Measurements from ENCODE around the gene CENPU. TPM values are rescaled to one million over a fixed set of nuclear protein-coding genes. Genes with fewer than 3 reads are reported as not detected.

Gene CENPU
- total and polyA plus RNA-seq, 7 experiments from 2014 or later: 1.1 to 43.8 (median 2.8) TPM

GRCh38 chr4:184693056-184693455 lies 40.8 kb downstream of the CENPU start:
- Histone ChIP-seq H3K4me1 (ENCODE audit: control insufficient read depth in 2 of 2, insufficient read depth in 2 of 2, low read length in 2 of 2) (no peaks in the 10 kb centered on the region), H3K36me3 (ENCODE audit: control insufficient read depth in 2 of 3, insufficient read depth in 3 of 3, low read length in 3 of 3) (peaks cover 4 to 9% (median 6%) of the 10 kb centered on the region in 3 experiments), H3K27ac (ENCODE audit: low read depth, low read length) (no peak overlapping the region), H3K4me3 (ENCODE audit: low read length) (no peak overlapping the region), H3K9me3 (ENCODE audit: control insufficient read depth in 2 of 3, low read length in 3 of 3) (no peaks in the 10 kb centered on the region), H3K27me3 (ENCODE audit: control insufficient read depth in 2 of 2, insufficient read depth in 2 of 2, low read length in 2 of 2) (no peaks in the 10 kb centered on the region)
- Mint-ChIP-seq H3K4me1 (peaks cover 0 to 20% (median 0%) of the 10 kb centered on the region in 7 donors), H3K27me3 (no peaks in the 10 kb centered on the region), H3K27ac (no peak overlapping the region), H3K9me3 (peaks cover 0 to 2% (median 0%) of the 10 kb centered on the region in 11 donors), H3K4me3 (no peak overlapping the region), H3K36me3 (peaks cover 4 to 43% (median 21%) of the 10 kb centered on the region in 5 donors)
- ChIA-PET CTCF (no interaction called here), POLR2A (no interaction called here)
- DNase-seq (no peak), ATAC-seq (no peak)
- intact Hi-C loops (cut with micrococcal nuclease): no loop called here

DNA sequence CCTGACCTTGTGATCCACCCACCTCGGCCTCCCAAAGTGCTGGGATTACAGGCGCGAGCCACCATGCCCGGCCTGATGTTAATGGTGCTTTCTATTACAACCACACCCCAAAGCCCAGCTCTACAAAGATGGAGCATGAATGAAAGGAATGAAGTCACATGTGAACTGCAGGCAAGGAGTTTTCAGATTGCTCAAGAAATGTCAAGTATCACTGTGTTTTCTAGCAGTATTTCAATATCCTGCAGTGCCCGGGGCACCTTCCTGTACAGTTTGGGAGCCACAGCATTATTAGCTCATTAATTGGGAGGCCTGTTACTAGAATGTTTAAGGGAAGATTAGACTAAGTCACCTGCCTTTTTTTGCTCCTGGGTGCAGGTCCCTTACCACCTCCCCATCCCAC lies 44.2 kb downstream of the CENPU start:
- Histone ChIP-seq H3K4me1 (ENCODE audit: control insufficient read depth in 2 of 2, insufficient read depth in 2 of 2, low read length in 2 of 2) (no peaks in the 10 kb centered on the region), H3K36me3 (ENCODE audit: control insufficient read depth in 2 of 3, insufficient read depth in 3 of 3, low read length in 3 of 3) (peaks cover 4 to 11% (median 6%) of the 10 kb centered on the region in 3 experiments), H3K4me3 (ENCODE audit: low read length) (no peak overlapping the region), H3K9me3 (ENCODE audit: control insufficient read depth in 2 of 3, low read length in 3 of 3) (no peaks in the 10 kb centered on the region), H3K27me3 (ENCODE audit: control insufficient read depth in 2 of 2, insufficient read depth in 2 of 2, low read length in 2 of 2) (no peaks in the 10 kb centered on the region), H3K27ac (ENCODE audit: low read depth, low read length) (no peak overlapping the region)
- Mint-ChIP-seq H3K27ac (no peak overlapping the region), H3K9me3 (peaks cover 0 to 2% (median 0%) of the 10 kb centered on the region in 11 donors), H3K36me3 (peaks cover 0 to 46% (median 25%) of the 10 kb centered on the region in 5 donors), H3K27me3 (no peaks in the 10 kb centered on the region), H3K4me3 (no peak overlapping the region), H3K4me1 (peaks cover 0 to 21% (median 2%) of the 10 kb centered on the region in 7 donors)
- CTCF ChIA-PET: no interaction called here
- ATAC-seq (no peak), DNase-seq (no peak)
- intact Hi-C loops (cut with micrococcal nuclease): no loop called here
- POLR2A ChIA-PET: no interaction called here

DNA sequence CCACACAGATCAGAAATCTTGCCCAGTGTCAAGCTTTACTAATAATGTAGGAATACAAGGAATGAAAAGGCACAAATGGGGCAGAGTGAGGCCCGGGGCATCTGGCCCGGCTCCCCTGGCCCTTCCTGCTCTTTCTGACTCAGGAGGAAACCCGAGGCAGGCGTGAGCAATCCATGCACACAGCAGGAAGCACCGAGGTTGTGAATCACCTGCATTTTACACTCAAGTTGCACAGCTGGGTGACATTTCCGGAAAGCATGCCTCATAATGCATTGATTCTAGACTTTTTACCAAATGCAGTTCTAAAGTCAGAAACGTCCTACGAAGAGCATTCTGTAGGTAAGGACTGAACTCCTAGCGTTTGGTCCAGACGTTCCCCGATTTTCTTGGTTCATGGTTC lies 45.4 kb downstream of the CENPU start:
- H3K4me3 Mint-ChIP-seq: no peak overlapping the region
- DNase-seq: no peak
- CTCF ChIA-PET: no interaction called here

DNA sequence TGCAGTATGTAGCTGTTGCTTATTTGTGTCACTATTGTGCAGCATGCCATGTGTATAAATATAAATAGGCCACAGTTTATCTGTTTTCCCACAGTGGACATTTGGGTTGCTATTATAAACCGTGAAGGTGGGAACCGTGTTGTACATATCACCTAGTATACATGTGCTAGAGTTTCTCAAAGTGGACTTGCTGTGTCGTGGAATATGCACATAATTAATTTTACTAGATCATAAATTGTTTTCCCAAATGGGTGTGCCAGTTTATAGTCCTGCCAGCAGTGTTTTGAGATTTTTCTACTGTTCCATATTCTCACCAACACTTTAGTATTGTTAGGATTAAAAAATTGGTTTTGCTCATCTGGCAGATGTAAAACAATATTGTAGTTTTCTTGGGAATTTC lies 45.9 kb downstream of the CENPU start:
- no peaks in the 10 kb centered on the region for H3K27me3 ChIP-seq (ENCODE audit: control insufficient read depth in 2 of 2, insufficient read depth in 2 of 2, low read length in 2 of 2)
- peaks cover 0 to 2% (median 0%) of the 10 kb centered on the region in 11 donors for H3K9me3 Mint-ChIP-seq
- no peak overlapping the region for H3K27ac Mint-ChIP-seq
- CTCF ChIA-PET: interaction anchor here (0.6 kb wide), 1 partner anchor 43 kb away, joined by 3 read pairs; no protein-coding TSS in a partner anchor
- intact Hi-C loops (cut with micrococcal nuclease): no loop called here
- H3K4me1 ChIP-seq (ENCODE audit: control insufficient read depth in 2 of 2, insufficient read depth in 2 of 2, low read length in 2 of 2): no peaks in the 10 kb centered on the region
- no peaks in the 10 kb centered on the region for H3K9me3 ChIP-seq (ENCODE audit: control insufficient read depth in 2 of 3, low read length in 3 of 3)
- no peak overlapping the region for H3K27ac ChIP-seq (ENCODE audit: low read depth, low read length)
- peaks cover 0 to 4% (median under 1%) of the 10 kb centered on the region in 3 experiments for H3K36me3 ChIP-seq (ENCODE audit: control insufficient read depth in 2 of 3, insufficient read depth in 3 of 3, low read length in 3 of 3)
- no peak for ATAC-seq
- POLR2A ChIA-PET: interaction anchor here (0.6 kb wide), 1 partner anchor 34 kb away, joined by 3 read pairs; no protein-coding TSS in a partner anchor
- H3K27me3 Mint-ChIP-seq: no peaks in the 10 kb centered on the region
- H3K4me3 ChIP-seq (ENCODE audit: low read length): no peak overlapping the region
- DNase-seq: no peak
- H3K4me1 Mint-ChIP-seq: peaks cover 0 to 22% (median 7%) of the 10 kb centered on the region in 7 donors
- H3K4me3 Mint-ChIP-seq: no peak overlapping the region
- peaks cover 0 to 34% (median 19%) of the 10 kb centered on the region in 5 donors for H3K36me3 Mint-ChIP-seq

More for the DNA sequence above, 45.4 kb downstream of the CENPU start:
- no peak overlapping the region for H3K27ac Mint-ChIP-seq
- H3K9me3 Mint-ChIP-seq: peaks cover 0 to 2% (median 0%) of the 10 kb centered on the region in 11 donors
- no peaks in the 10 kb centered on the region for H3K27me3 Mint-ChIP-seq
- peaks cover 0 to 5% (median 4%) of the 10 kb centered on the region in 3 experiments for H3K36me3 ChIP-seq (ENCODE audit: control insufficient read depth in 2 of 3, insufficient read depth in 3 of 3, low read length in 3 of 3)
- H3K4me1 ChIP-seq (ENCODE audit: control insufficient read depth in 2 of 2, insufficient read depth in 2 of 2, low read length in 2 of 2): no peaks in the 10 kb centered on the region
- H3K4me3 ChIP-seq (ENCODE audit: low read length): no peak overlapping the region
- peaks cover 0 to 22% (median 7%) of the 10 kb centered on the region in 7 donors for H3K4me1 Mint-ChIP-seq
- ATAC-seq: no peak
- peaks cover 0 to 38% (median 20%) of the 10 kb centered on the region in 5 donors for H3K36me3 Mint-ChIP-seq
- no peaks in the 10 kb centered on the region for H3K9me3 ChIP-seq (ENCODE audit: control insufficient read depth in 2 of 3, low read length in 3 of 3)
- POLR2A ChIA-PET: no interaction called here
- no peak overlapping the region for H3K27ac ChIP-seq (ENCODE audit: low read depth, low read length)
- H3K27me3 ChIP-seq (ENCODE audit: control insufficient read depth in 2 of 2, insufficient read depth in 2 of 2, low read length in 2 of 2): no peaks in the 10 kb centered on the region
- intact Hi-C loops (cut with micrococcal nuclease): no loop called here

DNA sequence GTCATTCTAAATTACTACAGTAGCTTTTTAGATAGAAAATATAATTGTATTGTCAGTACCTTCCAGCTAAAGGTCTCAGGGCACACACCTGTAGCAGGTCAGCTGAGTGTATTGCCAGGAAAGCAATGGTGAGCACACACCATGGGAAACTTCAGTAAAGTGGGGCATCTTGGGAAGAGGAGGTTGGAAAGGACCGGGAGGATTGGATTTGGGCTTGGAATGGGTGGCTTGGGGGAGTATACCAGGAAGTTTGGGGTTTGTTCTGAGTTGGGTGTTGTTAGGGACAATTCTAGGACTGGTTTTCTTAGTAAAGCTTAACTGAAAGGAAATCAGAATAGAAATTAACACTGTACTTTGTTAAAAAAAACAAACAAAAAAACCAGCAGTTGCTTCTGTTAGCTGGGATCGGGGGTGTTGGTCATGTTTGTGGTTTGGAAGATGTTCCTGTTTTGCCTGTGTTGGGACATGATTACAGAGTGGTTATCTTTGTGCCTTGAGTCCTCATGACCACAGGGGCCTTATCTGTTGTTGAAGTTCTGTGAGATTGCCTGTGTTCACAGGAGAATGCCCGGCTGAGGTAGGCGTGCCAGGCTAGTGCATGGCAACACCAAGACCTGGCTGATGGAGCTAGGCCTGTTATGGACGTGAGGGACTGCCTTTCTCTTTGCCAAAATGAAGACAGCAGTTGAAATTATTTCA lies 49.3 kb downstream of the CENPU start:
- Histone ChIP-seq H3K27ac (ENCODE audit: low read depth, low read length) (no peak overlapping the region), H3K36me3 (ENCODE audit: control insufficient read depth in 2 of 3, insufficient read depth in 3 of 3, low read length in 3 of 3) (peaks cover 0 to 4% (median 0%) of the 10 kb centered on the region in 3 experiments), H3K27me3 (ENCODE audit: control insufficient read depth in 2 of 2, insufficient read depth in 2 of 2, low read length in 2 of 2) (no peaks in the 10 kb centered on the region), H3K9me3 (ENCODE audit: control insufficient read depth in 2 of 3, low read length in 3 of 3) (no peaks in the 10 kb centered on the region), H3K4me3 (ENCODE audit: low read length) (no peak overlapping the region), H3K4me1 (ENCODE audit: control insufficient read depth in 2 of 2, insufficient read depth in 2 of 2, low read length in 2 of 2) (no peaks in the 10 kb centered on the region)
- intact Hi-C loops (cut with micrococcal nuclease): no loop called here
- Mint-ChIP-seq H3K4me1 (peaks cover 0 to 21% (median 7%) of the 10 kb centered on the region in 7 donors), H3K4me3 (peak overlapping the region in 1 of 10 donors; percentile 23), H3K9me3 (no peaks in the 10 kb centered on the region), H3K36me3 (peaks cover 0 to 30% (median 14%) of the 10 kb centered on the region in 5 donors), H3K27me3 (no peaks in the 10 kb centered on the region), H3K27ac (peak overlapping the region in 3 of 9 donors; percentile 13 to 53 (median 50))
- POLR2A ChIA-PET: no interaction called here
- peak; percentile 86 for ATAC-seq
- no peak for DNase-seq
- CTCF ChIA-PET: interaction anchor here (0.9 kb wide), 1 partner anchor 16 kb away, joined by 3 read pairs; no protein-coding TSS in a partner anchor

- Histone ChIP-seq H3K9me3 (ENCODE audit: control insufficient read depth in 2 of 3, low read length in 3 of 3) (no peaks in the 10 kb centered on the region), H3K27me3 (ENCODE audit: control insufficient read depth in 2 of 2, insufficient read depth in 2 of 2, low read length in 2 of 2) (no peaks in the 10 kb centered on the region), H3K4me1 (ENCODE audit: control insufficient read depth in 2 of 2, insufficient read depth in 2 of 2, low read length in 2 of 2) (no peaks in the 10 kb centered on the region), H3K27ac (ENCODE audit: low read depth, low read length) (no peak overlapping the region), H3K36me3 (ENCODE audit: control insufficient read depth in 2 of 3, insufficient read depth in 3 of 3, low read length in 3 of 3) (peaks cover 0 to 3% (median 0%) of the 10 kb centered on the region in 3 experiments), H3K4me3 (ENCODE audit: low read length) (no peak overlapping the region)
- POLR2A ChIA-PET: no interaction called here
- Mint-ChIP-seq H3K4me1 (peaks cover 0 to 11% (median 7%) of the 10 kb centered on the region in 7 donors), H3K4me3 (no peak overlapping the region), H3K9me3 (no peaks in the 10 kb centered on the region), H3K27ac (no peak overlapping the region), H3K36me3 (peaks cover 0 to 24% (median 14%) of the 10 kb centered on the region in 5 donors), H3K27me3 (no peaks in the 10 kb centered on the region)
- ATAC-seq (no peak), DNase-seq (no peak)
- CTCF ChIA-PET: no interaction called here
- intact Hi-C loops (cut with micrococcal nuclease): no loop called here
Observed at GRCh38 chr4:184681916-184682315, 52.0 kb downstream of the CENPU start.

- H3K4me1 ChIP-seq (ENCODE audit: control insufficient read depth in 2 of 2, insufficient read depth in 2 of 2, low read length in 2 of 2): no peaks in the 10 kb centered on the region
- intact Hi-C loops (cut with micrococcal nuclease): no loop called here
- DNase-seq (no peak), ATAC-seq (no peak)
- Mint-ChIP-seq H3K36me3 (peaks cover 0 to 19% (median 14%) of the 10 kb centered on the region in 5 donors), H3K27ac (no peak overlapping the region), H3K4me1 (peaks cover 0 to 11% (median 7%) of the 10 kb centered on the region in 7 donors), H3K9me3 (no peaks in the 10 kb centered on the region), H3K4me3 (no peak overlapping the region), H3K27me3 (no peaks in the 10 kb centered on the region)
- H3K36me3 ChIP-seq (ENCODE audit: control insufficient read depth in 2 of 3, insufficient read depth in 3 of 3, low read length in 3 of 3): no peaks in the 10 kb centered on the region
- ChIA-PET CTCF (no interaction called here), POLR2A (no interaction called here)
- H3K27me3 ChIP-seq (ENCODE audit: control insufficient read depth in 2 of 2, insufficient read depth in 2 of 2, low read length in 2 of 2): no peaks in the 10 kb centered on the region
- H3K4me3 ChIP-seq (ENCODE audit: low read length): no peak overlapping the region
- no peaks in the 10 kb centered on the region for H3K9me3 ChIP-seq (ENCODE audit: control insufficient read depth in 2 of 3, low read length in 3 of 3)
- H3K27ac ChIP-seq (ENCODE audit: low read depth, low read length): no peak overlapping the region
Observed at GRCh38 chr4:184680698-184681097, 53.2 kb downstream of the CENPU start.

Measured in naive thymus-derived CD4-positive, alpha-beta T cell (primary cell).